H9 (cell line): ENCODE results near the gene PTPRJ. TPM values are rescaled to one million over a fixed set of nuclear protein-coding genes. Genes with fewer than 3 reads are reported as not detected.

ENCODE experiments used
- DNase-seq: peaks from one replicate; pipeline ENCODE4 v3.0.0-alpha.2; 2017
- H2AFZ ChIP-seq: one replicate; pipeline ENCODE4 v1.6.1; 2013; ENCODE audit warnings: mild to moderate bottlenecking, low read length, control low read depth, moderate library complexity
- H2AK5ac ChIP-seq: 2 replicates; pipeline ENCODE4 v1.6.1; 2013; ENCODE audit warnings: low read length, control low read depth, mixed read lengths; ENCODE audit not compliant: insufficient read length
- H2BK120ac ChIP-seq: one replicate; pipeline ENCODE4 v1.6.1; 2013; ENCODE audit warnings: low read depth, mild to moderate bottlenecking, low read length, control low read depth, inconsistent platforms; ENCODE audit not compliant: poor library complexity, severe bottlenecking
- H2BK12ac ChIP-seq: 2 replicates; pipeline ENCODE4 v1.6.1; 2013; ENCODE audit warnings: low read length, control low read depth, mixed read lengths, low read depth; ENCODE audit not compliant: insufficient read length
- H2BK15ac ChIP-seq: 2 replicates; pipeline ENCODE4 v1.6.1; 2013; ENCODE audit warnings: low read depth, low read length, control low read depth
- H2BK20ac ChIP-seq: one replicate; pipeline ENCODE4 v1.6.1; 2013; ENCODE audit warnings: low read depth, mild to moderate bottlenecking, low read length, control low read depth, inconsistent platforms; ENCODE audit not compliant: poor library complexity, severe bottlenecking
- H2BK5ac ChIP-seq: 2 replicates; pipeline ENCODE4 v1.6.1; 2013; ENCODE audit warnings: low read length, control low read depth, mixed read lengths; ENCODE audit not compliant: insufficient read length
- H3K14ac ChIP-seq: 2 replicates; pipeline ENCODE4 v1.6.1; 2013; ENCODE audit warnings: low read length, control low read depth; ENCODE audit not compliant: insufficient read depth
- H3K18ac ChIP-seq: 2 replicates; pipeline ENCODE4 v1.6.1; 2013; ENCODE audit warnings: low read depth, mild to moderate bottlenecking, mixed read lengths, low read length, control low read depth; ENCODE audit not compliant: insufficient read length
- H3K23ac ChIP-seq: 2 replicates; pipeline ENCODE4 v1.6.1; 2013; ENCODE audit warnings: low read length, control low read depth, mixed read lengths, low read depth; ENCODE audit not compliant: insufficient read length
- H3K23me2 ChIP-seq: 2 replicates; pipeline ENCODE4 v1.6.1; 2013; ENCODE audit warnings: low read depth, mild to moderate bottlenecking, mixed read lengths, low read length, control low read depth; ENCODE audit not compliant: insufficient read length, poor library complexity, severe bottlenecking
- H3K27ac ChIP-seq: 2 replicates; pipeline ENCODE4 v1.5.1; 2013; ENCODE audit warnings: low read length, control low read depth, mixed read lengths, low read depth; ENCODE audit not compliant: insufficient read length
- H3K27me3 ChIP-seq: 2 replicates; pipeline ENCODE4 v1.6.1; 2013; ENCODE audit warnings: low read length, control low read depth, inconsistent platforms; ENCODE audit not compliant: insufficient read depth
- H3K4ac ChIP-seq: 2 replicates; pipeline ENCODE4 v1.6.1; 2013; ENCODE audit warnings: low read depth, mild to moderate bottlenecking, control low read depth, inconsistent platforms, low read length, moderate library complexity
- H3K4me1 ChIP-seq: 2 replicates; pipeline ENCODE4 v1.6.1; 2013; ENCODE audit warnings: low read length, control low read depth, inconsistent platforms; ENCODE audit not compliant: insufficient read depth
- H3K4me2 ChIP-seq: 2 replicates; pipeline ENCODE4 v1.6.1; 2013; ENCODE audit warnings: low read length, control low read depth, mixed read lengths; ENCODE audit not compliant: insufficient read length, insufficient read depth
- H3K56ac ChIP-seq: 2 replicates; pipeline ENCODE4 v1.6.1; 2013; ENCODE audit warnings: low read depth, mild to moderate bottlenecking, mixed read lengths, low read length, control low read depth; ENCODE audit not compliant: insufficient read length
- H3K79me1 ChIP-seq: 2 replicates; pipeline ENCODE4 v1.6.1; 2013; ENCODE audit warnings: low read depth, mild to moderate bottlenecking, moderate library complexity, low read length, control low read depth, inconsistent platforms; ENCODE audit not compliant: insufficient read depth, poor library complexity, severe bottlenecking
- H3K79me2 ChIP-seq: 2 replicates; pipeline ENCODE4 v1.6.1; 2013; ENCODE audit warnings: low read length, control low read depth, inconsistent platforms; ENCODE audit not compliant: insufficient read depth
- H3K9ac ChIP-seq: 2 replicates; pipeline ENCODE4 v1.6.1; 2013; ENCODE audit warnings: low read length, control low read depth, mixed read lengths; ENCODE audit not compliant: insufficient read length; ENCODE audit errors: extremely low read depth
- H3K9me3 ChIP-seq: one replicate; pipeline ENCODE4 v1.6.1; 2013; ENCODE audit warnings: low read depth, low read length, inconsistent platforms; ENCODE audit not compliant: control insufficient read depth
- H3T11ph ChIP-seq: one replicate; pipeline ENCODE4 v1.6.1; 2013; ENCODE audit warnings: mild to moderate bottlenecking, low read length, control low read depth, inconsistent platforms
- H4K20me1 ChIP-seq: one replicate; pipeline ENCODE4 v1.6.1; 2013; ENCODE audit not compliant: control insufficient read depth, insufficient read length, insufficient read depth
- H4K5ac ChIP-seq: 2 replicates; pipeline ENCODE4 v1.6.1; 2013; ENCODE audit warnings: low read depth, mild to moderate bottlenecking, mixed read lengths, low read length, control low read depth; ENCODE audit not compliant: insufficient read length
- H4K8ac ChIP-seq: replicated peaks from 2 replicates; pipeline ENCODE4 v1.6.1; 2013; ENCODE audit warnings: low read length, control low read depth, mixed read lengths, low read depth; ENCODE audit not compliant: insufficient read length
- H4K91ac ChIP-seq: 2 replicates; pipeline ENCODE4 v1.6.1; 2013; ENCODE audit warnings: low read depth, mild to moderate bottlenecking, moderate library complexity, mixed read lengths, low read length, control low read depth; ENCODE audit not compliant: insufficient read length
- H3K27ac Mint-ChIP-seq, 3 experiments: 2 replicates in 2 of 3; 3 replicates in 1 of 3; pipeline ENCODE4 v1.8.0; 2020 to 2021; ENCODE audit warnings: mixed read lengths in 3 of 3, mild to moderate bottlenecking in 1 of 3, moderate library complexity in 1 of 3
- H3K27me3 Mint-ChIP-seq: 2 replicates; pipeline ENCODE4 v1.8.0; 2021; ENCODE audit warnings: low read depth, mild to moderate bottlenecking, moderate library complexity, mixed read lengths
- H3K36me3 Mint-ChIP-seq, 3 experiments: 2 replicates in 2 of 3; 3 replicates in 1 of 3; pipeline ENCODE4 v1.8.0; 2020 to 2021; ENCODE audit warnings: low read depth in 3 of 3, mixed read lengths in 3 of 3; ENCODE audit not compliant: insufficient read depth in 1 of 3
- H3K4me1 Mint-ChIP-seq, 2 experiments: 2 replicates each; pipeline ENCODE4 v1.8.0; 2020; ENCODE audit warnings: mixed read lengths in 2 of 2
- H3K4me3 Mint-ChIP-seq, 2 experiments: 2 replicates in 1 of 2; 3 replicates in 1 of 2; pipeline ENCODE4 v1.8.0; 2020 to 2021; ENCODE audit warnings: mild to moderate bottlenecking in 2 of 2, mixed read lengths in 2 of 2, moderate library complexity in 1 of 2
- H3K9me3 Mint-ChIP-seq, 2 experiments: 2 replicates in 1 of 2; 3 replicates in 1 of 2; pipeline ENCODE4 v1.8.0; 2020; ENCODE audit warnings: mild to moderate bottlenecking in 2 of 2, mixed read lengths in 2 of 2, moderate library complexity in 1 of 2
- CTCF ChIP-seq: fragments of 200-600 bp; sonication (generic); conservative IDR thresholded peaks from 3 replicates; pipeline ENCODE4 v1.8.0; 2021; ENCODE audit warnings: antibody characterized with exemption, mild to moderate bottlenecking
- WGBS: extraction: QIAGEN DNeasy Blood & Tissue Kit; methylation state at CpG from one replicate; pipeline ENCODE4 v1.1.7; 2013; ENCODE audit warnings: missing lambda C conversion rate, low lambda C conversion rate, mixed read lengths; ENCODE audit not compliant: insufficient read length; ENCODE audit errors: extremely low coverage; 5-methylcytosine and 5-hydroxymethylcytosine counted together
- total RNA-seq: library from RNA; stranded (reverse); gene quantifications from 2 replicates; pipeline ENCODE4 v1.2.1, GENCODE V29; 2021

Gene PTPRJ
- total RNA-seq, 1 experiment from 2014 or later, result 10.6 TPM

- H3K4me3 Mint-ChIP-seq, result no peak overlapping the region
- H4K8ac ChIP-seq, result no peak overlapping the region
- no peaks in the 10 kb centered on the region for H3K79me1 ChIP-seq
- no peak overlapping the region for H2BK20ac ChIP-seq
- H2BK12ac ChIP-seq, result no peak overlapping the region
- H3K18ac ChIP-seq, result no peak overlapping the region
- H3K4me1 Mint-ChIP-seq, result peaks cover 34 to 45% of the 10 kb centered on the region in 2 experiments
- no peak overlapping the region for H2AFZ ChIP-seq
- peaks cover 12% of the 10 kb centered on the region; the same call in 1 of the 2 replicates for H3K4me1 ChIP-seq
- no peak overlapping the region for H3K56ac ChIP-seq
- H3K36me3 Mint-ChIP-seq, result no peaks in the 10 kb centered on the region
- H3K4ac ChIP-seq, result no peak overlapping the region
- H3K27me3 ChIP-seq, result no peaks in the 10 kb centered on the region
- no peak for TF ChIP-seq CTCF
- no peaks in the 10 kb centered on the region for H3K27me3 Mint-ChIP-seq
- no peaks in the 10 kb centered on the region for H3K9me3 ChIP-seq
- H2BK5ac ChIP-seq, result no peak overlapping the region
- no peak overlapping the region for H2BK120ac ChIP-seq
- no peak overlapping the region for H3K27ac ChIP-seq
- H3K79me2 ChIP-seq, result peaks cover 2% of the 10 kb centered on the region; the same call in 1 of the 2 replicates
- no peak overlapping the region for H3K23ac ChIP-seq
- no peak overlapping the region for H2BK15ac ChIP-seq
- H3K4me2 ChIP-seq, result no peak overlapping the region
- no peak overlapping the region for H3T11ph ChIP-seq
- no peak for DNase-seq
- H3K27ac Mint-ChIP-seq, result peak overlapping the region in 1 of 3 experiments; percentile 83; a peak in 1 of 7 replicates
- H4K91ac ChIP-seq, result no peak overlapping the region
- no peaks in the 10 kb centered on the region for H4K20me1 ChIP-seq
- no peak overlapping the region for H3K14ac ChIP-seq
- no peak overlapping the region for H3K9ac ChIP-seq
- no peak overlapping the region for H2AK5ac ChIP-seq
- no peaks in the 10 kb centered on the region for H3K9me3 Mint-ChIP-seq
- H3K23me2 ChIP-seq, result no peaks in the 10 kb centered on the region
- no CpG with 5 or more reads among the region's 4 CpGs for WGBS
- no peak overlapping the region for H4K5ac ChIP-seq
Measured at GRCh38 chr11:47994417-47994816, 14.1 kb downstream of the PTPRJ start.
